IPS DF 4.7 (cell line): ENCODE measurements around the gene ZBTB1.
A peak's percentile ranks its signal among the peaks of the same experiment; 100 is the strongest.
"Not testable (repeated sequence)": the region's sequence is repeated elsewhere in the genome, so short reads cannot be mapped to it uniquely, and the experiment has no call there.

Source experiments
- DNase-seq: peaks from one replicate; pipeline ENCODE4 v3.0.0-alpha.2; 2013; ENCODE audit warnings: low spot score; ENCODE audit errors: extremely low read depth

Gene ZBTB1

DNA sequence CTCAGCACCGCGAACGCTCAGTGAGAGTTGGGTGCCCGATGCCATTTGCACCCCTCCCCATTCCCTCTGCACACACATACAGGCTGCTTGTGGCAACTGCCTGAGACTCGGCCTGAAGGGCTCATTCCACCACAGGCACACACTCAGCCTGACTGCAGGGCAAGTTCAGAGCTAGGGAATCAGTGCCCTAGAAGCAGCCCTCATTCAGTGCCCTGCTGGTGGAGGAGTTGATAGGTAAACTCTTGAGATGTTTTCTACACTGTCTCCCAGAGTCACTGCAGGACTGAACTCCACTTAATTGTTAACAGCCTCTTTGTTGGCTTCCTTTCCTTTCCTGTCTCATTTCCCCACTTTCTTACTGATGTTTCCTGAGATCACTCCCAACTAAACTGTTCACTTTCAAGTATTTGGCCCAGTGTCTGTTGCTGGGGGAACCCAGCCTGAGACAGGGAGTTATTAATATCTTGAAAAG, 62.1 kb downstream of the ZBTB1 start:
- no peak for DNase-seq

- DNase-seq: no peak
Observed at GRCh38 chr14:64569138-64569631, 64.6 kb downstream of the ZBTB1 start.

- DNase-seq: not testable (repeated sequence)
Observed at GRCh38 chr14:64569646-64570045, 65.1 kb downstream of the ZBTB1 start.

GRCh38 chr14:64572386-64573104, 68.0 kb downstream of the ZBTB1 start:
- DNase-seq: no peak

GRCh38 chr14:64573109-64573508, 68.5 kb downstream of the ZBTB1 start:
- DNase-seq: peak; percentile 41
